MM.1S (cell line): ENCODE measurements around the gene UGT1A7.

Source experiments
- DNase-seq: peaks from one replicate; pipeline ENCODE4 v3.0.0-alpha.2; 2015
- H2AFZ ChIP-seq: fragments of 300-600 bp; sonication (generic); 2 replicates; pipeline ENCODE4 v1.6.0; 2016; ENCODE audit warnings: antibody characterized with exemption, low read length
- H3F3A ChIP-seq: fragments of 300-600 bp; sonication (generic); 2 replicates; pipeline ENCODE4 v1.6.1; 2016; ENCODE audit warnings: mild to moderate bottlenecking, antibody characterized with exemption, low read length, moderate library complexity, mixed read lengths; ENCODE audit not compliant: insufficient read depth
- H3K27ac ChIP-seq: fragments of 300-600 bp; sonication (generic); 2 replicates; pipeline ENCODE4 v1.5.1; 2016; ENCODE audit warnings: mild to moderate bottlenecking, low read length
- H3K27me3 ChIP-seq: fragments of 300-600 bp; sonication (generic); replicated peaks from 2 replicates; pipeline ENCODE4 v1.6.0; 2016; ENCODE audit warnings: low read length; ENCODE audit not compliant: insufficient read depth
- H3K36me3 ChIP-seq: fragments of 300-600 bp; sonication (generic); replicated peaks from 2 replicates; pipeline ENCODE4 v1.6.1; 2016; ENCODE audit warnings: mild to moderate bottlenecking, low read length, mixed read lengths; ENCODE audit not compliant: insufficient read depth
- H3K4me1 ChIP-seq: fragments of 300-600 bp; sonication (generic); 2 replicates; pipeline ENCODE4 v1.6.1; 2016; ENCODE audit warnings: low read length, mixed read lengths
- H3K4me2 ChIP-seq: fragments of 300-600 bp; sonication (generic); 2 replicates; pipeline ENCODE4 v1.6.0; 2016; ENCODE audit warnings: low read depth, low read length
- H3K4me3 ChIP-seq: fragments of 300-600 bp; sonication (generic); 2 replicates; pipeline ENCODE4 v1.5.1; 2016; ENCODE audit warnings: low read length, mixed read lengths
- H3K79me2 ChIP-seq: fragments of 300-600 bp; sonication (generic); 2 replicates; pipeline ENCODE4 v1.6.1; 2016; ENCODE audit warnings: mixed run types, low read length, mixed read lengths
- H3K9ac ChIP-seq: fragments of 300-600 bp; sonication (generic); 2 replicates; pipeline ENCODE4 v1.6.1; 2016; ENCODE audit warnings: low read length, mixed read lengths
- H3K9me2 ChIP-seq: fragments of 300-600 bp; sonication (generic); replicated peaks from 2 replicates; pipeline ENCODE4 v1.6.1; 2016; ENCODE audit warnings: mild to moderate bottlenecking, low read length, mixed read lengths; ENCODE audit not compliant: insufficient read depth
- H3K9me3 ChIP-seq: fragments of 300-600 bp; sonication (generic); replicated peaks from 2 replicates; pipeline ENCODE4 v1.6.1; 2016; ENCODE audit warnings: mild to moderate bottlenecking, low read length, mixed read lengths; ENCODE audit not compliant: insufficient read depth
- H4K20me1 ChIP-seq: fragments of 300-600 bp; sonication (generic); 2 replicates; pipeline ENCODE4 v1.6.1; 2016; ENCODE audit warnings: mild to moderate bottlenecking, low read length, moderate library complexity, mixed read lengths; ENCODE audit not compliant: insufficient read depth
- EZH2 ChIP-seq: fragments of 300-600 bp; sonication (generic); optimal IDR thresholded peaks from 2 replicates; pipeline ENCODE3; 2017; ENCODE audit warnings: low read depth, mild to moderate bottlenecking, antibody characterized with exemption, low read length, mixed read lengths
- EZH2phosphoT487 ChIP-seq: fragments of 300-600 bp; sonication (generic); IDR thresholded peaks from 2 replicates; pipeline ENCODE4 v1.6.1; 2018; ENCODE audit warnings: antibody characterized with exemption, low read length
- TF ChIP-seq, protein P1 (sequence below): fragments of 300-600 bp; sonication (generic); IDR thresholded peaks from 2 replicates; pipeline ENCODE4 v1.5.1; 2016; ENCODE audit warnings: antibody characterized with exemption, low read length, mixed read lengths

The UGT1A7 gene

DNA sequence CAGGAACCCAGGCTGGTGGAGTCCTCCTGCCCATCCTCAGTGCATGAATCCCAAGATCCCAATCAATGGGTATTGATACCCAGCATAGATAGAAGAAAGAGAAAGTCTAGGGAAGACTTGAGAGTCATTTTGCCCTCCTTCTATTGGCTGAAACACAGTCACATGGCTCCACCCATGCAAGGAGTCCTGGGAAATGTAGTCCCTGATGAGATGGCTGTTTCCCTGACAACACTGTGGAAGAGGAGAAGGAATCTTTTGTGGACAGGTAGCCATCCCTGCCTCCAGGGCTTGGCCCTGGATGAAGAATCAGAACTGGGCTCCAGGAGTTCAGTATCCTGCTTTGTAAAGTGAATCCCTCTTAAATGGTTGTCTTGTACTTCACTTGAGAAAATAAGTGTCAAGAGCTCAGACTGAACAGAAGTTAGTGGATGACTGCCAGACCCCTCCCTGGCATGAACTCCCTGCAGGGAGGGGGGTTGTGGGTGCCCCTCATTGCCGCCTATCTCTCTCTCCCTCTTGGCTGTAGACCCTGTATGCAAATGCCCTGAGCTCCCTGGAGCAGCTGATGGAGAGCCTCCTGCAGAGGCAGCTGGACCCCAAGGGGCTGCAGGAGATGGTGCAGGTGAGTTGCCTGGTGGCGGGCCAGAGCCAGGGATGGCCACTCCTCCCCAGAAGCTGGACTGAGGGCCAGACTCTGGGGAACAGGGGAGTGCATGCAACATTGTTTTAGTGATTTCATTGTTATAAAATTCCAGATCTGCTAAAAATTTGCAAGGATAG lies 132.5 kb downstream of the UGT1A7 start:
- no peaks in the 10 kb centered on the region for H3K36me3 ChIP-seq
- H3K27ac ChIP-seq, result no peak overlapping the region
- DNase-seq, result no peak
- H3F3A ChIP-seq, result no peaks in the 10 kb centered on the region
- no peaks in the 10 kb centered on the region for H3K4me1 ChIP-seq
- no peaks in the 10 kb centered on the region for H3K27me3 ChIP-seq
- H3K4me3 ChIP-seq, result no peak overlapping the region
- H3K9ac ChIP-seq, result no peak overlapping the region
- no peak overlapping the region for H2AFZ ChIP-seq
- H3K9me3 ChIP-seq, result no peaks in the 10 kb centered on the region
- no peak for TF ChIP-seq EZH2
- TF ChIP-seq, protein P1, sequence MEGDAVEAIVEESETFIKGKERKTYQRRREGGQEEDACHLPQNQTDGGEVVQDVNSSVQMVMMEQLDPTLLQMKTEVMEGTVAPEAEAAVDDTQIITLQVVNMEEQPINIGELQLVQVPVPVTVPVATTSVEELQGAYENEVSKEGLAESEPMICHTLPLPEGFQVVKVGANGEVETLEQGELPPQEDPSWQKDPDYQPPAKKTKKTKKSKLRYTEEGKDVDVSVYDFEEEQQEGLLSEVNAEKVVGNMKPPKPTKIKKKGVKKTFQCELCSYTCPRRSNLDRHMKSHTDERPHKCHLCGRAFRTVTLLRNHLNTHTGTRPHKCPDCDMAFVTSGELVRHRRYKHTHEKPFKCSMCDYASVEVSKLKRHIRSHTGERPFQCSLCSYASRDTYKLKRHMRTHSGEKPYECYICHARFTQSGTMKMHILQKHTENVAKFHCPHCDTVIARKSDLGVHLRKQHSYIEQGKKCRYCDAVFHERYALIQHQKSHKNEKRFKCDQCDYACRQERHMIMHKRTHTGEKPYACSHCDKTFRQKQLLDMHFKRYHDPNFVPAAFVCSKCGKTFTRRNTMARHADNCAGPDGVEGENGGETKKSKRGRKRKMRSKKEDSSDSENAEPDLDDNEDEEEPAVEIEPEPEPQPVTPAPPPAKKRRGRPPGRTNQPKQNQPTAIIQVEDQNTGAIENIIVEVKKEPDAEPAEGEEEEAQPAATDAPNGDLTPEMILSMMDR, result no peak
- TF ChIP-seq EZH2phosphoT487, result no peak
- no peaks in the 10 kb centered on the region for H3K79me2 ChIP-seq
- no peaks in the 10 kb centered on the region for H4K20me1 ChIP-seq
- H3K9me2 ChIP-seq, result no peaks in the 10 kb centered on the region
- no peak overlapping the region for H3K4me2 ChIP-seq

DNA sequence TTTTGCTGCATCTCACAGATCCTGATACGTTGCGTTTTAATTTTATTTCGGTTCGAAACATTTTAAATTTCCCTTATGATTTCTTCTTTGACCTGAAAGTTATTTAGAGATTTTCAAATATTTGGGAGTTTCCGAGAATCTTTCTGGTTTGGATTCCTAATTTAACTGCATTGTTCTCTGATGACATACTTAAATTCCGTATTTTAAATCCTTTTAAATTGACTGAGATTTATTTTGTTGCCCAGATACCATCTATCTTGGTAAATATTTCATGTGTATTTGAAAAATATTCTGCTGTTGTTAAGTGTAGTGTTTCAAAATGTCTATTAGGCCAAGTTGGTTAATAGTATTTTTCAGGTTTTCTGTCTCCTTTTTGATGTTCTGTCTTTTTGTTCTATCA lies 134.2 kb downstream of the UGT1A7 start:
- H3K9me3 ChIP-seq, result no peaks in the 10 kb centered on the region
- H3K4me3 ChIP-seq, result no peak overlapping the region
- no peak for DNase-seq
- H3K79me2 ChIP-seq, result no peaks in the 10 kb centered on the region
- H3K9me2 ChIP-seq, result no peaks in the 10 kb centered on the region
- no peaks in the 10 kb centered on the region for H3K36me3 ChIP-seq
- H3K4me1 ChIP-seq, result no peaks in the 10 kb centered on the region
- TF ChIP-seq, protein P1, result no peak
- TF ChIP-seq EZH2phosphoT487, result no peak
- TF ChIP-seq EZH2, result no peak
- no peaks in the 10 kb centered on the region for H3F3A ChIP-seq
- no peak overlapping the region for H2AFZ ChIP-seq
- no peaks in the 10 kb centered on the region for H3K27me3 ChIP-seq
- H4K20me1 ChIP-seq, result no peaks in the 10 kb centered on the region
- H3K4me2 ChIP-seq, result no peak overlapping the region
- H3K9ac ChIP-seq, result no peak overlapping the region
- H3K27ac ChIP-seq, result no peak overlapping the region

DNA sequence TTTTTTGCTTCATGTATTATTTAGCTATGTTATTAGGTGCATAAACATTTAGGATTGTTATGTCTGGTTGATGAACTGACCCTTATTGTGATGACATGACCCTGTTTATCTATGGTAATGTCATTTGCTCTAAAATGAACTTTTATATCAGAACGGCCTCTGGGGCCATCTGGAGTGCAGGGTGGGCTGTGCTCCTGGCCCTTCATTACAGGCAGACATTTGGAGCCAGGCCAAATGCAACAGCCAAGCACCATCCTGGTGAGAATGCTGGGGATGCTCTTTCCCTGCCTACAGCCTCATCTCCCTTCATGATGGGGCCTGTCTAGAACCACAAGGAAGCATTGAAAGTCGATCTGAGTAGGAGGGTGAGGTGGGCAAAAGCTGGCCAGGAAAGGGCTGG lies 134.6 kb downstream of the UGT1A7 start:
- Histone ChIP-seq H3K4me2 (no peak overlapping the region), H3K9me3 (no peaks in the 10 kb centered on the region)

More for the DNA sequence above, 134.6 kb downstream of the UGT1A7 start:
- TF ChIP-seq, protein P1, result no peak
- TF ChIP-seq EZH2phosphoT487, result no peak
- no peak for TF ChIP-seq EZH2
- Histone ChIP-seq H3K9ac (no peak overlapping the region), H3K4me3 (no peak overlapping the region), H3F3A (no peaks in the 10 kb centered on the region), H3K79me2 (no peaks in the 10 kb centered on the region), H3K4me1 (no peaks in the 10 kb centered on the region), H3K9me2 (no peaks in the 10 kb centered on the region), H2AFZ (no peak overlapping the region), H3K27ac (no peak overlapping the region), H3K36me3 (no peaks in the 10 kb centered on the region), H4K20me1 (no peaks in the 10 kb centered on the region), H3K27me3 (no peaks in the 10 kb centered on the region)
- no peak for DNase-seq
